AG10803 (cell line): Measurements from ENCODE around the gene SAMD14.
A peak's percentile ranks its signal among the peaks of the same experiment; 100 is the strongest.

Experiments
- DNase-seq: peaks from one replicate; pipeline ENCODE4 v3.0.0; 2010; ENCODE audit warnings: low read depth
- H3K4me3 ChIP-seq: 2 replicates; pipeline ENCODE4 v1.5.1; 2011; ENCODE audit warnings: mild to moderate bottlenecking, low read length, control low read depth
- CTCF ChIP-seq: conservative IDR thresholded peaks from 2 replicates; pipeline ENCODE4 v1.5.1; 2011; ENCODE audit warnings: mild to moderate bottlenecking, low read length, control low read depth, inconsistent platforms

Gene SAMD14

DNA sequence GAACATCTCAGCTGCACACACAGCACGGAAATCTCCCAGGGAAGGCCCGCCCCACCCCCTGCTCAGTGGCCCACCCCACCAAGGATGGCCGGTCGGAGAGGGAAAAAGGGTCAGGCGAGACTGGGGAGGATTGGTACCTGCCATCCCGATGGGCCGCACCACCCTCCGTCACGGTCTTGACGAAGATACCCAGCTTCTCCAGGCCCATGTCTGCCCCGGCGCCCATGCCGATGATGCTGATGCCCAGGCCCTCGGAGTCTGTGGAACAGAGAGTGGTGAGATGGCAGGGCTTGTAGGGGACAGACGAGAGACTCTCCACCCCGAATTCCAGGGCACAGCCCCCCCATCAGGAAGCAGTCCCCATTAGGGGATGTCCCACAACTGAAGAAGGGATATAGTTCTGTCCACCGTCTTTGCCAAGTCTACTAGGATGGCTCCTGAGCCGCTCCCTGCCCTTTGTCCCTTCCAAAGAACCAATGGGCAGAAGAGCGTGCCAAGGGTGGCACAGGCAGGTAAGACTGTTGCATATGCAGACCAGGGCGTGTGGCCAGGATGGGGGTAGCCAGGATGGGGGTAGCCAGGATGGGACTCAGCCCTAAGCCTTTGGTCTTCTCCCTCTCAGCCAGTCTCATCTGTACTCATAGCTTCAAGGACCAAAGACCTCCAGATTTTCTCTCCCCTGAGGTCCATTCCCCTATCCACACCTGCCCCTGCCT, 13.7 kb upstream of the SAMD14 start:
- no peak for TF ChIP-seq CTCF
- DNase-seq = no peak
- no peak overlapping the region for H3K4me3 ChIP-seq

GRCh38 chr17:50141745-50142110, 11.8 kb upstream of the SAMD14 start:
- H3K4me3 ChIP-seq = no peak overlapping the region
- TF ChIP-seq CTCF = no peak
- DNase-seq = no peak

GRCh38 chr17:50141026-50141744, 11.2 kb upstream of the SAMD14 start:
- no peak for TF ChIP-seq CTCF
- no peak overlapping the region for H3K4me3 ChIP-seq
- DNase-seq = no peak

- peak; percentile 75 for DNase-seq
- peak; percentile 87 for TF ChIP-seq CTCF
- H3K4me3 ChIP-seq = no peak overlapping the region
These were observed 10.3 kb upstream of the SAMD14 start for GRCh38 chr17:50139950-50140885.

- TF ChIP-seq CTCF = no peak
- no peak overlapping the region for H3K4me3 ChIP-seq
- DNase-seq = no peak
These were observed 9.3 kb upstream of the SAMD14 start for GRCh38 chr17:50139185-50139783.

DNA sequence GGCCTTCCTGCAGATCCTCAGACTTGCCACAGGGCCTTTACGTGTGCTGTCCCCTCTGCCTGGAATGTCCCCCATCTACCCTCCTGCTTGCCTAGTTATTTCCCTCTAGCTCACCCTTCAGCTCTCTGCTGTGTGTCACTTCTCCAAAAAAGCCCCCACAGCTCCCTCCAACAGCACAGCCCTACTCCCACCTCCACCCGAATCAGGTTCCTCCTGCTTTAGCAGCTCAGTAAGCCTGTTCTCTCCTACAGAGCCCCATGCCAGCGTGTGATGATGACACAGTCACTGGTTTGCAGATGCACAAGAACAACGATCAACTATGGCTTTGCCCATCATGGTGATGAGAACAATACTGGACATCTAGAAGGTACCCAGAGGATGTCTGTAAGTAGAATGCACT, 7.1 kb upstream of the SAMD14 start:
- DNase-seq = no peak
- TF ChIP-seq CTCF = no peak
- H3K4me3 ChIP-seq = no peak overlapping the region
